Endothelial cell of umbilical vein (primary cell): ENCODE measurements around the gene KIAA1217. TPM values are rescaled to one million over a fixed set of nuclear protein-coding genes. Genes with fewer than 3 reads are reported as not detected.

ENCODE experiments used
- BruUV-seq: library from RNA; stranded (reverse); fragments of 400-500 nt; replicated peaks from 2 replicates; lab custom pipeline; 2021; lab: Mats Ljungman, UMichigan
- CTCF ChIA-PET: fragments of 300-600, 350-600 bp; sonication (Branson Sonifier 250); formaldehyde crosslinking; loops from one replicate; lab custom pipeline; 2021; ENCODE audit warnings: antibody characterized with exemption, inconsistent platforms; lab: Charles Lee
- POLR2A ChIA-PET: fragments of 300-600, 350-600 bp; sonication (Branson Sonifier 250); formaldehyde crosslinking; loops from one replicate; lab custom pipeline; 2021; ENCODE audit warnings: antibody characterized with exemption, inconsistent platforms; lab: Charles Lee
- DNase-seq: peaks from one replicate; pipeline ENCODE4 v3.0.0-alpha.2; 2011; ENCODE audit warnings: low read depth, low spot score
- FAIRE-seq: peaks from 2 replicates; lab custom pipeline; 2011; peaks lifted over from hg19 to GRCh38; lab: Jason Lieb, UNC
- H2AFZ ChIP-seq: 2 replicates; pipeline ENCODE4 v1.6.0; 2012; ENCODE audit warnings: low read depth, low read length, control low read depth, inconsistent platforms
- H3K27ac ChIP-seq: 2 replicates; pipeline ENCODE4 v1.5.1; 2011; ENCODE audit warnings: low read depth, mild to moderate bottlenecking, control low read depth, low read length, moderate library complexity; ENCODE audit not compliant: insufficient read depth
- H3K27me3 ChIP-seq, 2 experiments: 2 replicates each; pipeline versions ENCODE4 v1.6.0 to v1.6.1; 2011; ENCODE audit warnings: low read length in 2 of 2, mixed read lengths in 1 of 2; ENCODE audit not compliant: control insufficient read depth in 2 of 2, insufficient read depth in 2 of 2
- H3K36me3 ChIP-seq, 2 experiments: 2 replicates in 1 of 2; 3 replicates in 1 of 2; pipeline ENCODE4 v1.5.1; 2011; ENCODE audit warnings: low read length in 2 of 2, mild to moderate bottlenecking in 1 of 2, moderate library complexity in 1 of 2; ENCODE audit not compliant: control insufficient read depth in 2 of 2, insufficient read depth in 2 of 2; ENCODE audit errors: extremely low read depth in 1 of 2
- H3K4me1 ChIP-seq: 3 replicates; pipeline ENCODE4 v1.5.1; 2011; ENCODE audit warnings: mild to moderate bottlenecking, low read length; ENCODE audit not compliant: control insufficient read depth, insufficient read depth; ENCODE audit errors: extremely low read depth
- H3K4me2 ChIP-seq: 2 replicates; pipeline ENCODE4 v1.6.1; 2011; ENCODE audit warnings: low read length, control low read depth, mixed read lengths; ENCODE audit not compliant: insufficient read depth
- H3K4me3 ChIP-seq, 3 experiments: fragments of 200-600 bp in 1 of 3; sonication (generic), shearing (Covaris generic) in 1 of 3; replicated peaks in 1 of 3; 2 replicates each; pipeline ENCODE4 v1.5.1; 2011 to 2016; ENCODE audit warnings: control low read depth in 3 of 3, low read length in 3 of 3, mild to moderate bottlenecking in 2 of 3, inconsistent platforms in 1 of 3, low read depth in 1 of 3, moderate library complexity in 1 of 3; ENCODE audit not compliant: insufficient read depth in 1 of 3
- H3K79me2 ChIP-seq: 2 replicates; pipeline ENCODE4 v1.6.0; 2012; ENCODE audit warnings: low read length, inconsistent platforms; ENCODE audit not compliant: control insufficient read depth, insufficient read depth
- H3K9ac ChIP-seq: replicated peaks from 2 replicates; pipeline ENCODE3; 2011; ENCODE audit warnings: low read length, control low read depth; ENCODE audit not compliant: insufficient read depth; ENCODE audit errors: extremely low read depth
- H3K9me1 ChIP-seq: replicated peaks from 3 replicates; pipeline ENCODE4 v1.6.0; 2011; ENCODE audit warnings: mild to moderate bottlenecking, low read length; ENCODE audit not compliant: control insufficient read depth, insufficient read depth; ENCODE audit errors: extremely low read depth
- H3K9me3 ChIP-seq: replicated peaks from 2 replicates; pipeline ENCODE4 v1.5.1; 2012; ENCODE audit warnings: low read length, inconsistent platforms; ENCODE audit not compliant: control insufficient read depth, insufficient read depth
- H4K20me1 ChIP-seq: replicated peaks from 2 replicates; pipeline ENCODE3; 2011; ENCODE audit warnings: mild to moderate bottlenecking, low read length; ENCODE audit not compliant: control insufficient read depth, insufficient read depth; ENCODE audit errors: extremely low read depth
- CTCF ChIP-seq, 2 donors: IDR thresholded peaks; 1 replicate in 1 of 2; 2 replicates in 1 of 2; pipeline ENCODE4 v1.5.1; 2011; ENCODE audit warnings: low read length in 2 of 2, mild to moderate bottlenecking in 2 of 2, moderate library complexity in 2 of 2, control low read depth in 1 of 2, inconsistent platforms in 1 of 2, low read depth in 1 of 2; ENCODE audit not compliant: insufficient read depth in 1 of 2; ENCODE audit errors: extremely low read depth in 1 of 2
- EZH2 ChIP-seq: IDR thresholded peaks from 2 replicates; pipeline ENCODE4 v1.6.1; 2012; ENCODE audit warnings: borderline replicate concordance, low read depth, mild to moderate bottlenecking, moderate library complexity, low read length, inconsistent platforms; ENCODE audit not compliant: severe bottlenecking
- FOS ChIP-seq: IDR thresholded peaks from 2 replicates; pipeline ENCODE4 v1.6.1; 2011; ENCODE audit warnings: mild to moderate bottlenecking, low read length, moderate library complexity, borderline replicate concordance; ENCODE audit not compliant: insufficient read depth
- GATA2 ChIP-seq: IDR thresholded peaks from 2 replicates; pipeline ENCODE4 v1.7.0; 2011; ENCODE audit warnings: low read depth, mild to moderate bottlenecking, moderate library complexity, mixed read lengths, low read length; ENCODE audit not compliant: insufficient read length, insufficient read depth
- JUN ChIP-seq: IDR thresholded peaks from 2 replicates; pipeline ENCODE4 v1.6.1; 2011; ENCODE audit warnings: borderline replicate concordance, low read depth; ENCODE audit not compliant: insufficient read length, insufficient read depth
- MAX ChIP-seq: IDR thresholded peaks from 2 replicates; pipeline ENCODE4 v1.6.1; 2011; ENCODE audit not compliant: insufficient read depth, insufficient read length
- MYC ChIP-seq: IDR thresholded peaks from one replicate; pipeline ENCODE4 v1.6.1; 2011; ENCODE audit warnings: mild to moderate bottlenecking, low read depth, low read length
- POLR2A ChIP-seq: IDR thresholded peaks from 2 replicates; pipeline ENCODE4 v1.6.1; 2012; ENCODE audit warnings: low read depth, mild to moderate bottlenecking, control low read depth, low read length
- POLR2AphosphoS5 ChIP-seq: IDR thresholded peaks from 2 replicates; pipeline ENCODE4 v1.6.1; 2012; ENCODE audit warnings: low read depth, mild to moderate bottlenecking, control low read depth, low read length, moderate library complexity; ENCODE audit not compliant: insufficient read depth
- dilution Hi-C: fragments of 300-500 bp; cut with MboI; formaldehyde crosslinking; loops from one replicate; pipeline ENCODE4 v1.15.0; 2019; ENCODE audit warnings: low sequenced_read_pairs; ENCODE audit not compliant: extremely low pct_ligation_motif_present
- intact Hi-C: fragments of 100-400 bp; cut with micrococcal nuclease; formaldehyde crosslinking; loops from one replicate; pipeline ENCODE4 v1.10.0; 2022
- polyA plus RNA-seq, 4 experiments: library from polyadenylated mRNA; depleted of rRNA in 3 of 4; stranded (reverse) in 3 of 4; unstranded in 1 of 4; fragments of >200 nt; gene quantifications; 2 replicates each; pipeline versions ENCODE4 v1.2.1 to v1.2.3, GENCODE V29; 2011 to 2012; ENCODE audit warnings: missing spikeins in 1 of 4
- total RNA-seq: library from RNA; stranded (reverse); gene quantifications from 2 replicates; pipeline ENCODE4 v1.2.3, GENCODE V29; 2021

The KIAA1217 gene
- total and polyA plus RNA-seq, 2 donors (not counting 3 experiments of a cell fraction or from before 2014, with no cell fraction given) = 0.83 to 10.3 TPM

GRCh38 chr10:24213881-24214280 lies 4.9 kb downstream of the KIAA1217 start:
- no peaks in the 10 kb centered on the region for H3K4me1 ChIP-seq
- no peak for FAIRE-seq
- BruUV-seq = no TSS peak
- intact Hi-C loops (no loop called here), dilution Hi-C loops (no loop called here)
- H3K27me3 ChIP-seq = no peaks in the 10 kb centered on the region
- CTCF ChIA-PET = no interaction called here
- H3K4me3 ChIP-seq = no peak overlapping the region
- H3K36me3 ChIP-seq = no peaks in the 10 kb centered on the region
- no peaks in the 10 kb centered on the region for H3K79me2 ChIP-seq
- H3K9me3 ChIP-seq = no peaks in the 10 kb centered on the region
- TF ChIP-seq MAX = no peak
- no peak for TF ChIP-seq POLR2A
- no peak for TF ChIP-seq POLR2AphosphoS5
- no peak for TF ChIP-seq JUN
- no peak for TF ChIP-seq EZH2
- TF ChIP-seq MYC = no peak
- TF ChIP-seq FOS = no peak
- TF ChIP-seq GATA2 = no peak
- no peak for TF ChIP-seq CTCF (IDR thresholded peaks at IDR 0.05; ENCODE audit: extremely low read depth in 1 of 2, insufficient read depth in 1 of 2, low read depth in 1 of 2, low read length in 2 of 2)
- POLR2A ChIA-PET = no interaction called here
- no peaks in the 10 kb centered on the region for H4K20me1 ChIP-seq
- H3K27ac ChIP-seq = no peak overlapping the region
- H3K9ac ChIP-seq = no peak overlapping the region
- H3K9me1 ChIP-seq = no peaks in the 10 kb centered on the region
- H2AFZ ChIP-seq = no peak overlapping the region
- H3K4me2 ChIP-seq = no peak overlapping the region
- DNase-seq = no peak
